SJSA1 (cell line): Measurements from ENCODE around the gene ZNF418. TPM values are rescaled to one million over a fixed set of nuclear protein-coding genes. Genes with fewer than 3 reads are reported as not detected.

Source experiments
- DNase-seq, 2 experiments: peaks; one replicate each; pipeline ENCODE4 v3.0.0-alpha.2; 2015 to 2020; ENCODE audit warnings: low spot score in 2 of 2, low read depth in 1 of 2
- H3K27ac ChIP-seq: fragments of 250-450 bp; sonication (Bioruptor Pico); 2 replicates; pipeline ENCODE4 v1.5.1; 2020; ENCODE audit warnings: mild to moderate bottlenecking, moderate library complexity
- H3K27me3 ChIP-seq: fragments of 250-450 bp; sonication (Bioruptor Pico); replicated peaks from 2 replicates; pipeline ENCODE4 v1.5.1; 2020; ENCODE audit warnings: mild to moderate bottlenecking, moderate library complexity
- H3K36me3 ChIP-seq: fragments of 250-450 bp; sonication (Bioruptor Pico); 2 replicates; pipeline ENCODE4 v1.5.1; 2020; ENCODE audit warnings: mild to moderate bottlenecking
- H3K4me1 ChIP-seq: fragments of 250-450 bp; sonication (Bioruptor Pico); replicated peaks from 2 replicates; pipeline ENCODE4 v1.6.1; 2021; ENCODE audit warnings: mild to moderate bottlenecking
- H3K4me3 ChIP-seq: fragments of 250-450 bp; sonication (Bioruptor Pico); 2 replicates; pipeline ENCODE4 v1.5.1; 2020; ENCODE audit warnings: mild to moderate bottlenecking
- H3K9me3 ChIP-seq: fragments of 250-450 bp; sonication (Bioruptor Pico); replicated peaks from 2 replicates; pipeline ENCODE4 v1.5.1; 2020; ENCODE audit warnings: mild to moderate bottlenecking
- total RNA-seq: library from RNA; depleted of rRNA; stranded (reverse); fragments of >200 nt; shearing (Covaris generic); gene quantifications from 2 replicates; pipeline ENCODE4 v1.2.3, GENCODE V29; 2014; rRNA removed

The ZNF418 gene
- total RNA-seq: 0.21 TPM in 1 of 2 replicates, not detected in the other

DNA sequence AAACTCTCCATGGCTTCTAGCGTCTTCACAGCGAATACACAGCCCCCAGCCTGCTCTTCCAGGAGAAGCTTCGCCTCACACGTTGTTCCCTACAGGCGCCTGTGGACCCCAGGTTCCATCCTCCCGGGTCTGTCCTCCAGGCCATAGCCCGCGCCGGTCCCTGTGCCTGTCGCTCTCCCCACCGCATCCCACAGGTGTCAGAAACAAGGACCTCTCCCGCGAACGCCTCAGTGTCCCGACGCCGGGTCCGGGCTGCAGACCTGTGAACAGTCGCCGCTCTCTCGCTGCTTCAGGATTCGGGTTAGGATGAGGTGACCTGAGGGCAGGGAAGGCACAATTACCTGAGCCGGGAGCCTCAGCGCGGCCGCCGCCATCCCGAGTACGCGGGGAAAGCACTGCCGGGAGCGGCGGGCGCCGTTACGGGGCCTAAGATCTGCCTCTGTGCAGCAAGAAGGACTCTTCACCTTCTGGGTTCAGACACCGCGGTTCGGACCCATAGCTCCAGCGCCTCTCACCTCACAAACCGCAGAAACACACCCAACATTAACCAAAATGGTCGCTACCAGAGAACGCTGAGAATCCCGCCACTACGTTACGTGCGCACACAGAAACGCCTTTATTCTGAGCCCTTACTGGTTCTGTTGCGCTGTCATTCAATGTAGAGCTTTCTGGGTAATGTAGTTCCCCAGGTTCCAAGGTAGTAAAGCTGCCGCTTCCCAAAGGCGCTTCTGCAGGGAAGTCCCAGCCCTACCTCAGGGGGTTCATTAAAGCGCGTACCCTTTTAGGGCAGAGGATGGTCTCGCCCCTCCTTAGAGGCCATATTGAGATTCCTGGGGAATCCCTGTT is at the start of gene ZNF418:
ZNF418 (minus strand) TSS at position 583 of the 846 bp plus-strand sequence. CDS start 1,580 bp downstream, outside the sequence.
- Histone ChIP-seq H3K4me1 (no peaks in the 10 kb centered on the region), H3K36me3 (peaks cover 7% of the 10 kb centered on the region), H3K27me3 (no peaks in the 10 kb centered on the region), H3K4me3 (peak within 1 kb of the TSS; percentile 22), H3K9me3 (peaks cover 25% of the 10 kb centered on the region), H3K27ac (no peak within 1 kb of the TSS)
- no peak for DNase-seq

DNA sequence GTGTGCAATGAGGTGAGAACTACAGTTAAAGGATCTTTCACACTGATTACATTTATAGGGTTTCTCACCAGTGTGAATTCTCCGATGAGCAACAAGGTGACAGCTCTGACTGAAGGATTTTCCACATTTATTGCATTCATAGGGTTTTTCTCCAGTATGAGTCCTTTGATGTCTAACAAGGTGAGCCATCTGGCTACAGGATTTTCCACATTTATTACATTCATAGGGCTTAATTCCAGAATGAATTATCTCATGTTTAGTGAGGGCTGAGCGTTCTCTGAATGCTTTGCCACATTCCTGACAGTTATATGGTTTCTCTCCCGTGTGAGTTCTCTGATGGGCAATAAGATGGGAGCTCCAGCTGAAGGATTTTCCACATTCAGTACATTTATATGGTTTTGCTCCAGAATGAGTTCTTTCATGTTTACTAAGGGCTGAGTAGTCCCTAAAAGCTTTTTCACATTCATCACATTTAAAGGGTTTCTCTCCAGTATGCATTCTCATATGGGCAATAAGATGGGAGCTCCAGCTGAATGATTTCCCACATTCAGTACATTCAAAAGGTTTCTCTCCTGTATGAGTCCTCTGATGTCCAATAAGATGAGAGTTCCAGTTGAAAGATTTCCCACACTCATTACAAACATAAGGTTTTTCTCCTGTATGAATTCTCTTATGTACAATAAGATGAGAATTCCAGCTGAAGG is 43.5 kb upstream of the ZNF418 start:
- DNase-seq: peak in 1 of 2 experiments; percentile 10
- no peaks in the 10 kb centered on the region for H3K4me1 ChIP-seq
- H3K4me3 ChIP-seq: no peak overlapping the region
- peaks cover 68% of the 10 kb centered on the region for H3K9me3 ChIP-seq
- no peaks in the 10 kb centered on the region for H3K27me3 ChIP-seq
- no peak overlapping the region for H3K27ac ChIP-seq
- H3K36me3 ChIP-seq: peaks cover 71% of the 10 kb centered on the region

- H3K27ac ChIP-seq: no peak within 1 kb of the TSS
- peaks cover 28% of the 10 kb centered on the region for H3K36me3 ChIP-seq
- H3K4me1 ChIP-seq: no peaks in the 10 kb centered on the region
- no peaks in the 10 kb centered on the region for H3K27me3 ChIP-seq
- H3K9me3 ChIP-seq: peaks cover 52% of the 10 kb centered on the region
- DNase-seq: no peak
- no peak within 1 kb of the TSS for H3K4me3 ChIP-seq
Observed at GRCh38 chr19:57974434-57974833, 39.2 kb upstream of the ZNF418 start, which contains the start of gene C19orf18. C19orf18 (minus strand) TSS chr19:57974534; CDS start chr19:57974432, 102 bp downstream.

DNA sequence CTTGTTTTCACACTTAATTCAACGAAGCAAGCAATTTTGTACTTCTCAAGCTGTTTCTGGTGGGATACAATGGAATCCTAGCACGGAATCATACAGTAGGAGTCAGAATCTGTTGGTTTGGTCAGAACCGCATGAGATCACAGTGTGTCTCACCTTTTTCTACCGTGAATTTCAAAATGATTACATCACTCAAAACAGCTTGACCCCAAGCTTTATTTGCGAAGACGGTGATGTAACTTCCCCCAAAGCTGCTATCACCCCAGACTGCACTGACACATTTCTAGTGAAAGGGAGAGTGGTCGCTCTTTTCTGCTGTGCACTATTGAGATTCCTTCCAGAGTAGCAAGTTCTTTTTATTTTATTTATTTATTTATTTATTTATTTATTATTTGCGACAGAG is 29.6 kb upstream of the ZNF418 start:
- H3K27me3 ChIP-seq: no peaks in the 10 kb centered on the region

DNA sequence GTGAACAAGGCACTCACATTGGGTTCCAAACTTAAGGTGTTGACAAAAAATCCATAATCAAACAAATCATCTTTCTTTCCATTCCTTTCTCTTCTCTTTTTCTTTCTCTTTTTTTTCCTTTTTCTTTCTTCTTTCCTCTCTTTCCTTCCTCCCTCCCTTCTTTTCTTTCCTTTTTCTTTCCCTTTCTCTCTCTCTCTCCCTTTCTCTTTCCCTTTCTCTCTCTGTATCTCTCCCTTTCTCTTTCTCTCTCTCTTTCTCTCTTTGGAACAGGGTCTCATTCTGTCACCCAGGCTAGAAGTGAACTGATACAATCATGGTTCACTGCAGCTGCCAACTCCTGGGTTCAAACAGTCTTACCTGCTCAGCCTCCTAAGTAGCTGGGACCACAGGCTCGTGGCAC is 26.6 kb upstream of the ZNF418 start:
- Histone ChIP-seq H3K9me3 (peaks cover 8% of the 10 kb centered on the region; the same call in 1 of the 2 replicates), H3K4me3 (no peak overlapping the region), H3K27me3 (no peaks in the 10 kb centered on the region), H3K4me1 (no peaks in the 10 kb centered on the region), H3K27ac (no peak overlapping the region), H3K36me3 (no peaks in the 10 kb centered on the region)
- no peak for DNase-seq

More for the DNA sequence above, 29.6 kb upstream of the ZNF418 start:
- Histone ChIP-seq H3K4me1 (no peaks in the 10 kb centered on the region), H3K36me3 (no peaks in the 10 kb centered on the region), H3K4me3 (no peak overlapping the region), H3K9me3 (peaks cover 11% of the 10 kb centered on the region; the same call in 1 of the 2 replicates), H3K27ac (no peak overlapping the region)
- DNase-seq: no peak

GRCh38 chr19:57954996-57955395 is 19.8 kb upstream of the ZNF418 start:
- no peak overlapping the region for H3K4me3 ChIP-seq
- no peaks in the 10 kb centered on the region for H3K4me1 ChIP-seq
- H3K27me3 ChIP-seq: no peaks in the 10 kb centered on the region
- DNase-seq: no peak
- H3K36me3 ChIP-seq: no peaks in the 10 kb centered on the region
- no peak overlapping the region for H3K27ac ChIP-seq
- peaks cover 13% of the 10 kb centered on the region for H3K9me3 ChIP-seq

DNA sequence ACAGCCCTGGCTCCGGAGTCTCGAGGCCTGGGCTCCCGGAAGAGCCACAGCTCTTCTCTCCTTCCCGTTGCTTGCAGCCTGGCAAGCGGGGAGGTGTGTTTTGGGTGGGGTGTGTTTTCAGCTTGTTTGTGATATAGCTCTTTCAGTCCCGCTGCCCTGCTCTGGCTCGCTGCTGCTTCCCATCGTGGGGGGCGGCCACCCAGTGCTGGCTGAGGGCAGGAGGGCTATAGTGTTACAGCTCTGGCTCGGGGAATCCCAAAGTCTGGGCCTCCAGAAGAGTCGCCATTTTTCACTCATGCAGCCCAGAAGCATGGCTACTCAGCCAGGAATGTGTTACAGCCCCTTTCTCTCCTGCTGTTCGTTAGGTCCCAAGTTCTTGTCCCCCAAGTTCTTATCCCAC is 14.5 kb upstream of the ZNF418 start:
- no peak overlapping the region for H3K27ac ChIP-seq
- H3K27me3 ChIP-seq: no peaks in the 10 kb centered on the region
- H3K36me3 ChIP-seq: no peaks in the 10 kb centered on the region
- DNase-seq: no peak
- H3K4me1 ChIP-seq: no peaks in the 10 kb centered on the region
- no peak overlapping the region for H3K4me3 ChIP-seq
- H3K9me3 ChIP-seq: peaks cover 41% of the 10 kb centered on the region

GRCh38 chr19:57949296-57949695 is 14.1 kb upstream of the ZNF418 start:
- peaks cover 44% of the 10 kb centered on the region for H3K9me3 ChIP-seq
- no peak for DNase-seq
- no peak overlapping the region for H3K27ac ChIP-seq
- H3K27me3 ChIP-seq: no peaks in the 10 kb centered on the region
- peaks cover 3% of the 10 kb centered on the region for H3K36me3 ChIP-seq
- H3K4me3 ChIP-seq: no peak overlapping the region
- H3K4me1 ChIP-seq: no peaks in the 10 kb centered on the region

DNA sequence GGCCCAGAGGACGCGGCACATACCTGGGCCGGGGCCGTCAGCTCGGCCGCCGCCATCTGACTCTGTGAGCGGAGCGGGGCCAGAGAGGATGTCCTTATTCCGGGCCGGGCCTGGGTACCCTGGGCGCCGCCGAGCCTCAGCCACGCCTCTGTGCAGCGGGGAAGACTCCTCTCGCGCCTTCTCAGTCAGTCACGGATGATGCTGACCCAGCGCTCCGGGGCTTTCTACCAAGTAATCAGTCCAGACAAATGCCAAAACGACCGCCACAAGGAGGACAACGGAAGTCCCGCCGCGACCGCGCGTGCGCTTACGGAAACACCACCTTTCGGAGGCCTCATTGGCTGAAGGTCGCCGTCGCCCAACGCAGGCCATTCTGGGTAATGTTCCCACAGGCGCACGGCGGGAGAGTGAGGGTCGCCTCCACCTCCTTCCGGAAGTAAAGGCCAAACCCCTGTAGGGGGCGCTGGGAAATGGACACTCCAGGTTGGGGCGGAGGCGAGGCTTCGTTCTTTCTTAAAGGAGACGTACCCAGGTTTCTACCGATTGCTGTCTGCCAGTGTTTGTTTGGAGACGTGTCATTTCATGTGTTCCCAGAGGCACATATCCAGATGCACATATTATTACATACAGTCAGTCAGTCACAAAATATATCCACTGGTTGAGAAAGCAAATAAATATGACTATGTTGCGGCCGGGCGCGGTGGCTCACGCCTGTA is 12.4 kb upstream of the ZNF418 start, which contains the start of gene ZNF256:
ZNF256 (minus strand) TSS at position 288 of the 716 bp plus-strand sequence; CDS start at position 56, 232 bp downstream.
- H3K4me3 ChIP-seq: peak within 1 kb of the TSS; percentile 68
- H3K27ac ChIP-seq: peak within 1 kb of the TSS; percentile 44
- peaks cover 19% of the 10 kb centered on the region for H3K36me3 ChIP-seq
- DNase-seq: peak; percentile 90 to 95
- no peaks in the 10 kb centered on the region for H3K4me1 ChIP-seq
- H3K27me3 ChIP-seq: no peaks in the 10 kb centered on the region
- peaks cover 54% of the 10 kb centered on the region for H3K9me3 ChIP-seq

GRCh38 chr19:57947088-57947418 is 11.9 kb upstream of the ZNF418 start:
- peak overlapping the region; percentile 68 for H3K4me3 ChIP-seq
- H3K4me1 ChIP-seq: no peaks in the 10 kb centered on the region
- H3K36me3 ChIP-seq: peaks cover 24% of the 10 kb centered on the region
- no peaks in the 10 kb centered on the region for H3K27me3 ChIP-seq
- H3K27ac ChIP-seq: peak overlapping the region; percentile 44
- peaks cover 56% of the 10 kb centered on the region for H3K9me3 ChIP-seq
- DNase-seq: no peak

- peak overlapping the region; percentile 68; the same call in 1 of the 2 replicates for H3K4me3 ChIP-seq
- peaks cover 32% of the 10 kb centered on the region for H3K36me3 ChIP-seq
- DNase-seq: no peak
- H3K27ac ChIP-seq: no peak overlapping the region
- no peaks in the 10 kb centered on the region for H3K27me3 ChIP-seq
- H3K4me1 ChIP-seq: no peaks in the 10 kb centered on the region
- H3K9me3 ChIP-seq: peaks cover 63% of the 10 kb centered on the region
Observed at GRCh38 chr19:57946316-57946715, 11.1 kb upstream of the ZNF418 start.

DNA sequence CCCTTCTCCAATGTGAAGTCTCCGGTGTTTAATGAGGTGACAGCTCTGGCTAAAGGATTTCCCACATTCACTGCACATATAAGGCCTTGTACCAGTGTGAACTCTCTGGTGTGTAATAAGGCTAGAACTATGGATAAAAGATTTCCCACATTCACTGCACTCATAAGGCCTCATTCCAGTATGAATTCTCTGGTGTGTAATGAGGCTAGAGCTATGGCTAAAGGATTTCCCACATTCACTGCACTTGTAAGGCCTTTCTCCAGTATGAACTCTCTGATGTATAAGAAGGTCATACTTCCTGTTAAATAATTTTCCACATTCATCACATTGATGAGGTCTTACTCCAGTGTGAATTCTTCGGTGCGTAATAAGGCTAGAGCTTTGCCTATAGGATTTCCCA is 6.4 kb upstream of the ZNF418 start:
- Histone ChIP-seq H3K4me3 (no peak overlapping the region), H3K27me3 (no peaks in the 10 kb centered on the region), H3K4me1 (no peaks in the 10 kb centered on the region), H3K9me3 (peaks cover 54% of the 10 kb centered on the region), H3K36me3 (peaks cover 49% of the 10 kb centered on the region), H3K27ac (no peak overlapping the region)
- DNase-seq: no peak

GRCh38 chr19:57935731-57936130 is 529 bp upstream of the ZNF418 start:
- Histone ChIP-seq H3K4me1 (no peaks in the 10 kb centered on the region), H3K4me3 (no peak overlapping the region), H3K27me3 (no peaks in the 10 kb centered on the region), H3K9me3 (peaks cover 23% of the 10 kb centered on the region), H3K36me3 (peaks cover 12% of the 10 kb centered on the region), H3K27ac (no peak overlapping the region)
- DNase-seq: no peak
